ENCODE measurements around the gene EEPD1. TPM values are rescaled to one million over a fixed set of nuclear protein-coding genes. Genes with fewer than 3 reads are reported as not detected.

EEPD1 gene
- total RNA-seq, 1 experiment from 2014 or later: 5.0 TPM

DNA sequence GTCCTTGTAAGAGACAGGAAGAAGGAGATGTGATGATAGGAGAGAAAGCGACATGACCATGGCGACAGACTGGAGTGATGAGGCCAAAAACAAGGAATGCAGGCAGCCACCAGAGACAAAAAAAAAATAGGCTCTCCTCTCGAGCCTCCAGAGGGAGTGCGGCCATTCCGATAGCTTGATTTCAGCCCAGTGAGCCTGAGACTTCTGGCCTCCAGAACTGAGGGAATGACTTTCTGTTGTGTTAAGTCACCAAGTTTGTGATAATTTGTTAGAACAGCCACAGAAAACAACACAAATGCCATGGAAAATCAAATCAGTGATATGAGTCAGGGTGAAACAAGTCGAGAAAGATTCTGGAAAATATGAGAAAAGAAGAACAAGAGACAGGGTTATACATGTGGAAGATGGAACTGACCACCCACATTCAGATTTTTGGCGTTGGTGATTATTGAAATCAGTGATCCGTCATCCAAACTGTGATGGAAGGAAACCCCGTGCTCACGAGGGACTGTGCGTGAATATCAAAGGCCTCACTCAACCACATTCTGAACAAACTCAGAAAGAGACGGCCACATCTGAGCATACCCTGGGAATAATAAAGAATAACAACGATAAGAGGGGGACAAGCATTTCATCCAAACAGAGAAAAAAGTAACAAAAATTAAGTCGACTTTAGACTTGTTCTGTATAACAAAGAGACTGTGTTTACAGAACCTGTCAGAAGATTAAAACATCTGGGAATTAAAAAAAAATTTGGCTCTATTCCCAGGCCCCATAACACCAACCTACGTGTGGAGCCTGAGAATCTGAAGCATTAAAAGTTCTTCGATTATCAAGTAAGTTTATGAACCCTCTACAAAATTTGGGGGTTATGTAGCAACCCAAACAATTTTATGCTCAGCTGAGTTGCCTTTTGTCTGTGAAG is 72.1 kb downstream of the EEPD1 start:
- Mint-ChIP-seq H3K36me3 (ENCODE audit: insufficient read depth in 1 of 3, low read depth in 3 of 3) (peaks cover 0 to 4% (median 2%) of the 10 kb centered on the region in 3 experiments; a peak in 1 of 7 replicates), H3K9me3 (no peaks in the 10 kb centered on the region), H3K4me1 (peaks cover 0 to 4% of the 10 kb centered on the region in 2 experiments; a peak in 2 of 4 replicates)

More for the DNA sequence above, 72.1 kb downstream of the EEPD1 start:
- peaks cover 2% of the 10 kb centered on the region; the same call in 1 of the 2 replicates for H3K4me1 ChIP-seq (ENCODE audit: insufficient read depth, low read length)
- no peak overlapping the region for H2BK120ac ChIP-seq (ENCODE audit: low read depth, low read length, poor library complexity, severe bottlenecking)
- H3K79me1 ChIP-seq (ENCODE audit: insufficient read depth, low read depth, low read length, poor library complexity, severe bottlenecking): no peaks in the 10 kb centered on the region
- no peaks in the 10 kb centered on the region for H3K27me3 Mint-ChIP-seq (ENCODE audit: low read depth)
- H4K5ac ChIP-seq (ENCODE audit: insufficient read length, low read depth, low read length): no peak overlapping the region
- H3K56ac ChIP-seq (ENCODE audit: insufficient read length, low read depth, low read length): no peak overlapping the region
- no peak overlapping the region for H3K4me2 ChIP-seq (ENCODE audit: insufficient read depth, insufficient read length, low read length)
- H3K79me2 ChIP-seq (ENCODE audit: insufficient read depth, low read length): no peaks in the 10 kb centered on the region
- no peak overlapping the region for H2AFZ ChIP-seq (ENCODE audit: low read length)
- H2BK5ac ChIP-seq (ENCODE audit: insufficient read length, low read length): no peak overlapping the region
- no peak overlapping the region for H2BK12ac ChIP-seq (ENCODE audit: insufficient read length, low read depth, low read length)
- H3K23me2 ChIP-seq (ENCODE audit: insufficient read length, low read depth, low read length, poor library complexity, severe bottlenecking): no peaks in the 10 kb centered on the region
- no peak overlapping the region for H3K27ac ChIP-seq (ENCODE audit: insufficient read length, low read depth, low read length)
- no peaks in the 10 kb centered on the region for H3K27me3 ChIP-seq (ENCODE audit: insufficient read depth, low read length)
- no peak overlapping the region for H2BK15ac ChIP-seq (ENCODE audit: low read depth, low read length)
- no peak overlapping the region for H3K9ac ChIP-seq (ENCODE audit: extremely low read depth, insufficient read length, low read length)
- H4K91ac ChIP-seq (ENCODE audit: insufficient read length, low read depth, low read length): no peak overlapping the region
- no peak overlapping the region for H3K4me3 Mint-ChIP-seq
- no peak overlapping the region for H2BK20ac ChIP-seq (ENCODE audit: low read depth, low read length, poor library complexity, severe bottlenecking)
- no peaks in the 10 kb centered on the region for H4K20me1 ChIP-seq (ENCODE audit: control insufficient read depth, insufficient read depth, insufficient read length)
- TF ChIP-seq, protein P1, sequence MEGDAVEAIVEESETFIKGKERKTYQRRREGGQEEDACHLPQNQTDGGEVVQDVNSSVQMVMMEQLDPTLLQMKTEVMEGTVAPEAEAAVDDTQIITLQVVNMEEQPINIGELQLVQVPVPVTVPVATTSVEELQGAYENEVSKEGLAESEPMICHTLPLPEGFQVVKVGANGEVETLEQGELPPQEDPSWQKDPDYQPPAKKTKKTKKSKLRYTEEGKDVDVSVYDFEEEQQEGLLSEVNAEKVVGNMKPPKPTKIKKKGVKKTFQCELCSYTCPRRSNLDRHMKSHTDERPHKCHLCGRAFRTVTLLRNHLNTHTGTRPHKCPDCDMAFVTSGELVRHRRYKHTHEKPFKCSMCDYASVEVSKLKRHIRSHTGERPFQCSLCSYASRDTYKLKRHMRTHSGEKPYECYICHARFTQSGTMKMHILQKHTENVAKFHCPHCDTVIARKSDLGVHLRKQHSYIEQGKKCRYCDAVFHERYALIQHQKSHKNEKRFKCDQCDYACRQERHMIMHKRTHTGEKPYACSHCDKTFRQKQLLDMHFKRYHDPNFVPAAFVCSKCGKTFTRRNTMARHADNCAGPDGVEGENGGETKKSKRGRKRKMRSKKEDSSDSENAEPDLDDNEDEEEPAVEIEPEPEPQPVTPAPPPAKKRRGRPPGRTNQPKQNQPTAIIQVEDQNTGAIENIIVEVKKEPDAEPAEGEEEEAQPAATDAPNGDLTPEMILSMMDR (conservative IDR thresholded peaks at IDR 0.05): no peak; the same call in 2 of the 3 replicates
- no peak overlapping the region for H3K18ac ChIP-seq (ENCODE audit: insufficient read length, low read depth, low read length)
- no peak overlapping the region for H3T11ph ChIP-seq (ENCODE audit: low read length)
- H2AK5ac ChIP-seq (ENCODE audit: insufficient read length, low read length): no peak overlapping the region
- no CpG with 5 or more reads among the region's 16 CpGs for WGBS (ENCODE audit: extremely low coverage, insufficient read length, low lambda C conversion rate)
- no peak overlapping the region for H3K23ac ChIP-seq (ENCODE audit: insufficient read length, low read depth, low read length)
- H3K9me3 ChIP-seq (ENCODE audit: control insufficient read depth, low read depth, low read length): no peaks in the 10 kb centered on the region
- no peak overlapping the region for H3K14ac ChIP-seq (ENCODE audit: insufficient read depth, low read length)
- H3K27ac Mint-ChIP-seq: no peak overlapping the region; a peak in 1 of 7 replicates
- no peak overlapping the region for H3K4ac ChIP-seq (ENCODE audit: low read depth, low read length)
- no peak for DNase-seq
- H4K8ac ChIP-seq (replicated peaks; ENCODE audit: insufficient read length, low read depth, low read length): no peak overlapping the region

All from H9 (cell line).